HL-60/S4 (cell line): Measurements from ENCODE around the gene ST6GALNAC3.
"Not testable (repeated sequence)": the region's sequence is repeated elsewhere in the genome, so short reads cannot be mapped to it uniquely, and the experiment has no call there.

Experiments used
- in situ Hi-C: fragments of 300-500 bp; cut with MboI; formaldehyde crosslinking; loops from 2 replicates; pipeline ENCODE4 v1.14.3; 2022; ENCODE audit warnings: low sequenced_read_pairs

Gene ST6GALNAC3

GRCh38 chr1:76607717-76608116 is 533.2 kb downstream of the ST6GALNAC3 start:
- in situ Hi-C loops: no loop called here

GRCh38 chr1:76611770-76612445 is 537.4 kb downstream of the ST6GALNAC3 start:
- in situ Hi-C loops: no loop called here

- in situ Hi-C loops: no loop called here
Observed at GRCh38 chr1:76613886-76614285, 539.3 kb downstream of the ST6GALNAC3 start.

- in situ Hi-C loops: no loop called here
Observed at GRCh38 chr1:76615253-76616035, 540.9 kb downstream of the ST6GALNAC3 start.

GRCh38 chr1:76620371-76620770 is 545.8 kb downstream of the ST6GALNAC3 start:
- in situ Hi-C loops: no loop called here

- in situ Hi-C loops: no loop called here
Observed at GRCh38 chr1:76622774-76623528, 548.4 kb downstream of the ST6GALNAC3 start.

- in situ Hi-C loops: no loop called here
Observed at GRCh38 chr1:76625886-76626678, 551.5 kb downstream of the ST6GALNAC3 start.

GRCh38 chr1:76627498-76627897 is 553.0 kb downstream of the ST6GALNAC3 start:
- in situ Hi-C loops: no loop called here

GRCh38 chr1:76627901-76628300 is 553.4 kb downstream of the ST6GALNAC3 start:
- in situ Hi-C loops: no loop called here

GRCh38 chr1:76632136-76632535 is 557.6 kb downstream of the ST6GALNAC3 start:
- in situ Hi-C loops: no loop called here

- in situ Hi-C loops: no loop called here
Observed at GRCh38 chr1:76635784-76636183, 561.2 kb downstream of the ST6GALNAC3 start.

- in situ Hi-C loops: no loop called here
Observed at GRCh38 chr1:76639181-76639580, 564.6 kb downstream of the ST6GALNAC3 start.

- in situ Hi-C loops: no loop called here
Observed at GRCh38 chr1:76640092-76640491, 565.5 kb downstream of the ST6GALNAC3 start.

GRCh38 chr1:76640723-76641122 is 566.2 kb downstream of the ST6GALNAC3 start:
- in situ Hi-C loops: no loop called here

- in situ Hi-C loops: no loop called here
Observed at GRCh38 chr1:76644139-76644538, 569.6 kb downstream of the ST6GALNAC3 start.

GRCh38 chr1:76652860-76653259 is 578.3 kb downstream of the ST6GALNAC3 start:
- in situ Hi-C loops: not testable (repeated sequence)

GRCh38 chr1:76657623-76658022 is 583.1 kb downstream of the ST6GALNAC3 start:
- in situ Hi-C loops: no loop called here

GRCh38 chr1:76659171-76659940 is 584.8 kb downstream of the ST6GALNAC3 start:
- in situ Hi-C loops: no loop called here

GRCh38 chr1:76661531-76661930 is 587.0 kb downstream of the ST6GALNAC3 start:
- in situ Hi-C loops: no loop called here

GRCh38 chr1:76666499-76666898 is 592.0 kb downstream of the ST6GALNAC3 start:
- in situ Hi-C loops: no loop called here
